WERI-Rb-1 (cell line): Measurements from ENCODE around the gene SEPHS2.
A peak's percentile ranks its signal among the peaks of the same experiment; 100 is the strongest.
"Not testable (repeated sequence)": the region's sequence is repeated elsewhere in the genome, so short reads cannot be mapped to it uniquely, and the experiment has no call there.

Experiments
- DNase-seq: peaks from one replicate; pipeline ENCODE4 v3.0.0-alpha.2; 2020
- H3K27ac ChIP-seq: fragments of 250-450 bp; sonication (Bioruptor Pico); 2 replicates; pipeline ENCODE4 v1.5.1; 2020; ENCODE audit warnings: mild to moderate bottlenecking, moderate library complexity
- H3K27me3 ChIP-seq: fragments of 250-450 bp; sonication (Bioruptor Pico); 2 replicates; pipeline ENCODE4 v1.5.1; 2021; ENCODE audit warnings: mild to moderate bottlenecking, low read depth, moderate library complexity; ENCODE audit not compliant: insufficient read depth, severe bottlenecking
- H3K36me3 ChIP-seq: fragments of 250-450 bp; sonication (Bioruptor Pico); 2 replicates; pipeline ENCODE4 v1.5.1; 2020; ENCODE audit warnings: mild to moderate bottlenecking, moderate library complexity
- H3K4me3 ChIP-seq: 2 replicates; pipeline ENCODE4 v1.5.1; 2011; ENCODE audit warnings: low read depth, mild to moderate bottlenecking, control low read depth, low read length
- H3K9me3 ChIP-seq: fragments of 250-450 bp; sonication (Bioruptor Pico); 2 replicates; pipeline ENCODE4 v1.5.1; 2021; ENCODE audit warnings: mild to moderate bottlenecking, moderate library complexity; ENCODE audit not compliant: severe bottlenecking
- TF ChIP-seq, protein P1 (sequence below): IDR thresholded peaks from 2 replicates; pipeline ENCODE4 v1.5.1; 2011; ENCODE audit warnings: low read depth, mild to moderate bottlenecking, control low read depth, inconsistent platforms, low read length

SEPHS2 gene

DNA sequence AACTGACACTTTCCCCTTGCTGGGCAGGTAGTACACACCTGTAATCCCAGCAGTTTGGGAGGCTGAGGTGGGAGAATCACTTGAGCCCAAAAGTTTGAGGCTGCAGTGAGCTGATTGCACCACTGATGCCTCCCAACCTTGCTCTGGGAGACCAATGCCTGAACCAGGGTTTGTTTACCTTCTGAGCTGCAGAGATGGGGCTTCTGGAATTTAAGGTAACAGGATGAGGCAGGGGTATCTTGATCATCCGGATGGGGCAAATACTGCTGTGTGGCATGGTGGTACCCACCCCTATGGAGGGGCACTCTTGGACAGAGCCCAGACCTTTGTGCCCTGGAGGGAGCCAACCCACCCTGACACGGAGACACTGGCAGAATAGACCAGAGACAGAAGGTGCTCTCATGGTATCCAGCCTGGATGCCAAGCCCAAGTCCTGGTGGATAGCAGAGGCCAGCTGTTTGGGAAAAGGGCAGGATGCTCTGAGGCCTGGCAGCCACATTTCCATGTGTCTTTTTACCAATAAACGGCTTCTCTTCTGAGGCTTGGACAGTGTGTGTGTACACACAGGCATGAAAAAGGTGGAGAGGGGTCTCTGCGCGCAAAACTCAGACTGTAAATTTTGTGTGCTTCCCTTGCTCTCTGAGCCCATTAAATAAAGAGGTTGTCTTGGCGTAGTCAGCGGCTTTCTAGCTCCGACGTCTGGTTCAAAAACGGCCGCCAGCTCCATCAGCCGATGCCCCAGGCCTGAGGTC, 46.1 kb downstream of the SEPHS2 start:
- Histone ChIP-seq H3K27me3 (no peaks in the 10 kb centered on the region), H3K4me3 (peak overlapping the region; percentile 45), H3K9me3 (no peaks in the 10 kb centered on the region), H3K27ac (peak overlapping the region; percentile 89), H3K36me3 (peaks cover 29% of the 10 kb centered on the region)
- TF ChIP-seq, protein P1, sequence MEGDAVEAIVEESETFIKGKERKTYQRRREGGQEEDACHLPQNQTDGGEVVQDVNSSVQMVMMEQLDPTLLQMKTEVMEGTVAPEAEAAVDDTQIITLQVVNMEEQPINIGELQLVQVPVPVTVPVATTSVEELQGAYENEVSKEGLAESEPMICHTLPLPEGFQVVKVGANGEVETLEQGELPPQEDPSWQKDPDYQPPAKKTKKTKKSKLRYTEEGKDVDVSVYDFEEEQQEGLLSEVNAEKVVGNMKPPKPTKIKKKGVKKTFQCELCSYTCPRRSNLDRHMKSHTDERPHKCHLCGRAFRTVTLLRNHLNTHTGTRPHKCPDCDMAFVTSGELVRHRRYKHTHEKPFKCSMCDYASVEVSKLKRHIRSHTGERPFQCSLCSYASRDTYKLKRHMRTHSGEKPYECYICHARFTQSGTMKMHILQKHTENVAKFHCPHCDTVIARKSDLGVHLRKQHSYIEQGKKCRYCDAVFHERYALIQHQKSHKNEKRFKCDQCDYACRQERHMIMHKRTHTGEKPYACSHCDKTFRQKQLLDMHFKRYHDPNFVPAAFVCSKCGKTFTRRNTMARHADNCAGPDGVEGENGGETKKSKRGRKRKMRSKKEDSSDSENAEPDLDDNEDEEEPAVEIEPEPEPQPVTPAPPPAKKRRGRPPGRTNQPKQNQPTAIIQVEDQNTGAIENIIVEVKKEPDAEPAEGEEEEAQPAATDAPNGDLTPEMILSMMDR = no peak
- no peak for DNase-seq

DNA sequence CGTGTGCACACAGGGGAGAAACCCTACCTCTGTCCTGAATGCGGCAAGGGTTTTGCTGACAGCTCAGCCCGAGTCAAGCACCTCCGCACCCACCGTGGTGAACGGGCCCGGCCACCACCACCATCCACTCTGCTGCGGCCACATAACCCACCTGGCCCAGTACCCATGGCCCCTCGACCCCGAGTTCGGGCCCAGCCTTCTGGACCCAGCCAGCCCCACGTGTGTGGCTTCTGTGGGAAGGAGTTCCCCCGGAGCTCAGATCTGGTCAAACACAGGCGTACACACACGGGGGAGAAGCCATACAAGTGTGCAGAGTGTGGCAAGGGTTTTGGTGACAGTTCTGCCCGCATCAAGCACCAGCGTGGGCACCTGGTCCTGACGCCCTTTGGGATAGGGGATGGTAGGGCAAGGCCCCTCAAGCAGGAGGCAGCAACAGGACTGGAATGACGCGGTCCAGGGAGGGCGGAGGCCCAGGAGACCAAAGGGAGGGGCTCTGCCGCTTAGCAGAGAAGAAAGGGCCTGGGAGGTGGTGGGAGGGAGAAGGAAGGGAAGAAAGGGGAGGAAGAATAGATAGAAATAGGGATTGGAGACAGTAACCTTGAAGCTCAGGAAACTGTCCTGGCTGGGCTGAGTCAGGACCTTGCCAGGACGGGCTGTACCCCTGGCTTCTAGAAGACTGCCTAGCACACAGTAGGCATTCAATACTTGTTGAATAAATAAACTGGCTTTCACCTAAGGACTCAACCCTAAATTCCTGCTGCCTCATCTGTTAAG, 46.8 kb downstream of the SEPHS2 start:
- peaks cover 29% of the 10 kb centered on the region for H3K36me3 ChIP-seq
- TF ChIP-seq, protein P1 = no peak
- no peak overlapping the region for H3K27ac ChIP-seq
- H3K9me3 ChIP-seq = no peaks in the 10 kb centered on the region
- no peak for DNase-seq
- H3K27me3 ChIP-seq = no peaks in the 10 kb centered on the region
- no peak overlapping the region for H3K4me3 ChIP-seq

DNA sequence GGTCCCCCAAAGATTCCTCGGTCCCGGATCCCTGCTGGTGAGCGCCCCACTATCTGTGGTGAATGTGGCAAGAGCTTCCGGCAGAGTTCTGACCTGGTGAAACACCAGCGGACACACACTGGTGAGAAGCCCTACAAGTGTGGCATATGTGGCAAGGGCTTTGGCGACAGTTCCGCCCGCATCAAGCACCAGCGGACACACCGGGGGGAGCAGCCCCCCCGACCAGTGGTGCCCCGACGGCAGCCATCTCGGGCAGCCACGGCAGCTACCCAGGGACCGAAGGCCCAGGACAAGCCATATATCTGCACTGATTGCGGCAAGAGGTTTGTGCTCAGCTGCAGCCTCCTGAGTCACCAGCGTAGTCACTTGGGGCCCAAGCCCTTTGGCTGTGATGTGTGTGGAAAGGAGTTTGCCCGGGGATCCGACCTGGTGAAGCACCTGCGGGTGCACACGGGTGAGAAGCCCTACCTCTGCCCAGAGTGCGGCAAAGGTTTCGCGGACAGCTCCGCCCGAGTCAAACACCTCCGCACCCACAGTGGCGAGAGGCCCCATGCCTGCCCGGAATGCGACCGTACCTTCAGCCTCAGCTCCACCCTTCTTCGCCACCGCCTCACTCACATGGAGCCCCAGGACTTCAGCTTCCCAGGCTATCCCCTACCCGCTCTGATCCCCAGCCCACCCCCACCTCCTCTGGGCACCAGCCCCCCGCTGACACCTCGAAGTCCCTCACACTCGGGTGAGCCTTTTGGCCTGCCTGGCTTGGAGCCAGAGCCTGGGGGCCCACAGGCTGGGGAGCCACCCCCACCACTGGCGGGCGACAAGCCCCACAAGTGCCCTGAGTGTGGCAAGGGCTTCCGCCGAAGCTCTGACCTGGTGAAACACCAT, 47.7 kb downstream of the SEPHS2 start:
- TF ChIP-seq, protein P1 = no peak
- Histone ChIP-seq H3K27me3 (no peaks in the 10 kb centered on the region), H3K4me3 (no peak overlapping the region), H3K9me3 (no peaks in the 10 kb centered on the region), H3K36me3 (peaks cover 29% of the 10 kb centered on the region), H3K27ac (no peak overlapping the region)
- no peak for DNase-seq

DNA sequence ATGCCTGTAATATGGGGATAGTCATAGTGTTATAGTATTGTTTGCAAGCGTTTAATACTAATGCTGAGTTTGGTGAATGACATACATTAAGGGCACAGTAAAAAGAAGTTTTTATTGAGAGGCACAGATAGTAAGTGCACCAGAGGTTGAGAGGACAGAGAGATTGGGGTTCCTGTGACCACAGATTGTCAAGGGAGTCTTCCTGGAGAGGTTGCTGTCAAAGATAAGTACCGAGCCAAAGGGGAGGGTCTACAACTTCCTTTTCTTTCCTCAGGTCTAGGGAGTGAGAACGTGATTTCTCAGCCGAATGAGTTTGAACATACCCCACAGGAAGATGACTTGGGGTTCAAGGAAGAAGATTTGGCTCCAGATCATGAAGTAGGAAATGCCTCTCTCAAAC, 48.6 kb downstream of the SEPHS2 start:
- H3K27me3 ChIP-seq = no peaks in the 10 kb centered on the region
- 0 out of 2 replicates have a peak overlapping the region, but pooled peaks have one; percentile 8 for H3K27ac ChIP-seq
- TF ChIP-seq, protein P1 = no peak
- H3K9me3 ChIP-seq = no peaks in the 10 kb centered on the region
- H3K4me3 ChIP-seq = no peak overlapping the region
- H3K36me3 ChIP-seq = peaks cover 29% of the 10 kb centered on the region
- DNase-seq = no peak

DNA sequence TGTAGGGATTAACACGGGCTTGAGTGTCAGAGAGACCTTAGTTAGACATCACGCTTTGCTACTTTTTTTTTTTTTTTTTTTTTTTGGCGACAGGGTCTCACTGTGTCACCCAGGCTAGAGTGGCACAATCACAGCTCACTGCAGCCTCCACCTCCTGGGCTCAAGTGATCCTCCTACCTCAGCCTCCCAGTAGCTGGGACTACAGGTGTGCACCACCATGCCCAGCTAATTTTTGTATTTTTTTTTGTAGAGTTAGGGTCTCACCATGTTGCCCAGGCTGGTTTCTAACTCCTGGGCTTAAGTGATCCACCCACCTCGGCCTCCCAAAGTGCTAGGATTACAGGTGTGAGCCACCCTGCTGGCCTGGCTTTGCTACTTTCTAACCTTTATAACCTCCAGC, 49.0 kb downstream of the SEPHS2 start:
- not testable (repeated sequence) for H3K27me3 ChIP-seq, DNase-seq, H3K9me3 ChIP-seq
- Histone ChIP-seq H3K4me3 (peak overlapping the region; percentile 74), H3K27ac (0 out of 2 replicates have a peak overlapping the region, but pooled peaks have one; percentile 8), H3K36me3 (peaks cover 29% of the 10 kb centered on the region)
